ENCODE measurements around the gene ELAPOR2.

DNA sequence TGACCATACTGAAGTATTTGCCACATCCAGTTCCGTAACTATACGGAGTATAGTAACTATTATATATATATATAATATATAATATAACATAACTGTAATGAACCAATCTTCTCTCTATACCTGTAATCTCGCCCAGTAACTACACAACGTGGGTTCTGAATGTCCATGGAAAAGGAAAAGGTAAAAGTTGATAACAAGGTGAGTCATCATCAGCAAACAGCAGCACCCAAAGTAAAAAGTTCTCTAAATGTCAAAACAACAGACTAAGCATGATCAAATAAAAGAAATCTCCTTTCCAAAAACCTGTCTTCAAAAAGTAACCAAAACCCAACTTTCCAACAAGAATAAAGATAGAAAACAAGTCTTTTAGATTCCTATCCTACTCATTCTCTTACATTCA is 42.8 kb downstream of the ELAPOR2 start:
- TF ChIP-seq, protein P1, sequence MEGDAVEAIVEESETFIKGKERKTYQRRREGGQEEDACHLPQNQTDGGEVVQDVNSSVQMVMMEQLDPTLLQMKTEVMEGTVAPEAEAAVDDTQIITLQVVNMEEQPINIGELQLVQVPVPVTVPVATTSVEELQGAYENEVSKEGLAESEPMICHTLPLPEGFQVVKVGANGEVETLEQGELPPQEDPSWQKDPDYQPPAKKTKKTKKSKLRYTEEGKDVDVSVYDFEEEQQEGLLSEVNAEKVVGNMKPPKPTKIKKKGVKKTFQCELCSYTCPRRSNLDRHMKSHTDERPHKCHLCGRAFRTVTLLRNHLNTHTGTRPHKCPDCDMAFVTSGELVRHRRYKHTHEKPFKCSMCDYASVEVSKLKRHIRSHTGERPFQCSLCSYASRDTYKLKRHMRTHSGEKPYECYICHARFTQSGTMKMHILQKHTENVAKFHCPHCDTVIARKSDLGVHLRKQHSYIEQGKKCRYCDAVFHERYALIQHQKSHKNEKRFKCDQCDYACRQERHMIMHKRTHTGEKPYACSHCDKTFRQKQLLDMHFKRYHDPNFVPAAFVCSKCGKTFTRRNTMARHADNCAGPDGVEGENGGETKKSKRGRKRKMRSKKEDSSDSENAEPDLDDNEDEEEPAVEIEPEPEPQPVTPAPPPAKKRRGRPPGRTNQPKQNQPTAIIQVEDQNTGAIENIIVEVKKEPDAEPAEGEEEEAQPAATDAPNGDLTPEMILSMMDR (conservative IDR thresholded peaks at IDR 0.05 in 1 of 2, IDR thresholded peaks at IDR 0.05 in 1 of 2; ENCODE audit: extremely low read depth in 1 of 2, insufficient read depth in 1 of 2, low read depth in 1 of 2, low read length in 2 of 2), result no peak
- no peak for TF ChIP-seq EZH2 (IDR thresholded peaks at IDR 0.05; ENCODE audit: borderline replicate concordance, low read length)

All from mammary epithelial cell (primary cell).